Muscle of leg (tissue), 16 donors: ENCODE data around the gene RNASE8. TPM values are rescaled to one million over a fixed set of nuclear protein-coding genes. Genes with fewer than 3 reads are reported as not detected.
"Not testable (repeated sequence)": the region's sequence is repeated elsewhere in the genome, so short reads cannot be mapped to it uniquely, and the experiment has no call there.

Experiments used
- DNase-seq: peaks from one replicate; pipeline ENCODE4 v3.0.0; 2013
- H3K27ac ChIP-seq: one replicate; pipeline ENCODE4 v1.5.1; 2013; ENCODE audit warnings: mild to moderate bottlenecking, low read length, control low read depth
- H3K27me3 ChIP-seq: one replicate; pipeline ENCODE4 v1.6.1; 2013; ENCODE audit warnings: low read length; ENCODE audit not compliant: control insufficient read depth, insufficient read depth
- H3K36me3 ChIP-seq: one replicate; pipeline ENCODE4 v1.6.1; 2013; ENCODE audit warnings: low read length; ENCODE audit not compliant: control insufficient read depth, insufficient read depth
- H3K4me1 ChIP-seq: one replicate; pipeline ENCODE4 v1.6.1; 2013; ENCODE audit warnings: low read length; ENCODE audit not compliant: control insufficient read depth, insufficient read depth
- H3K4me3 ChIP-seq: one replicate; pipeline ENCODE4 v1.5.1; 2013; ENCODE audit warnings: low read length, control low read depth
- H3K9me3 ChIP-seq: replicated peaks from 2 replicates; pipeline ENCODE4 v1.6.1; 2013; ENCODE audit warnings: low read depth, low read length; ENCODE audit not compliant: control insufficient read depth
- WGBS: methylation state at CpG from one replicate; pipeline ENCODE4 v1.1.5; 2013; ENCODE audit warnings: missing lambda C conversion rate; ENCODE audit not compliant: insufficient coverage; 5-methylcytosine and 5-hydroxymethylcytosine counted together
- long read RNA-seq, 11 donors: transcript quantifications; one replicate each; lab custom pipeline, GENCODE V29; 2026
- polyA plus RNA-seq, 8 donors: library from polyadenylated mRNA; unstranded; fragments of 120-200 nt; gene quantifications; one replicate each; pipeline versions ENCODE4 v1.2.1 to v1.2.3, GENCODE V29; 2013; ENCODE audit warnings: inconsistent platforms in 1 of 8, low replicate concordance in 1 of 8; ENCODE audit not compliant: insufficient read length in 8 of 8, insufficient read depth in 1 of 8
- total RNA-seq: library from RNA; stranded (reverse); fragments of 120-200 nt; gene quantifications from one replicate; pipeline ENCODE4 v1.2.4, GENCODE V29; 2013

The RNASE8 gene, protein sequence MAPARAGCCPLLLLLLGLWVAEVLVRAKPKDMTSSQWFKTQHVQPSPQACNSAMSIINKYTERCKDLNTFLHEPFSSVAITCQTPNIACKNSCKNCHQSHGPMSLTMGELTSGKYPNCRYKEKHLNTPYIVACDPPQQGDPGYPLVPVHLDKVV
- total RNA-seq = not detected
- not detected for polyA plus RNA-seq
- long read RNA-seq, donor 1 = 0 reads
- long read RNA-seq, donor 2 = 0 reads
- long read RNA-seq, donor 3 = 0 reads
- long read RNA-seq, donor 4 = 0 reads
- long read RNA-seq, donor 5 = 0 reads
- long read RNA-seq, donor 6, partial matches to known transcripts = 0 of 1 reads
- long read RNA-seq, donor 6, other reads (novel, unspliced or antisense) = 0 of 1 reads
- long read RNA-seq, donor 7, partial matches to known transcripts = 0 of 2 reads
- long read RNA-seq, donor 7, other reads (novel, unspliced or antisense) = 0 of 2 reads
- long read RNA-seq, donor 8 = 0 reads
- long read RNA-seq, donor 9 = 0 reads
- long read RNA-seq, donor 10 = 0 reads
- long read RNA-seq, donor 11 = 0 reads

DNA sequence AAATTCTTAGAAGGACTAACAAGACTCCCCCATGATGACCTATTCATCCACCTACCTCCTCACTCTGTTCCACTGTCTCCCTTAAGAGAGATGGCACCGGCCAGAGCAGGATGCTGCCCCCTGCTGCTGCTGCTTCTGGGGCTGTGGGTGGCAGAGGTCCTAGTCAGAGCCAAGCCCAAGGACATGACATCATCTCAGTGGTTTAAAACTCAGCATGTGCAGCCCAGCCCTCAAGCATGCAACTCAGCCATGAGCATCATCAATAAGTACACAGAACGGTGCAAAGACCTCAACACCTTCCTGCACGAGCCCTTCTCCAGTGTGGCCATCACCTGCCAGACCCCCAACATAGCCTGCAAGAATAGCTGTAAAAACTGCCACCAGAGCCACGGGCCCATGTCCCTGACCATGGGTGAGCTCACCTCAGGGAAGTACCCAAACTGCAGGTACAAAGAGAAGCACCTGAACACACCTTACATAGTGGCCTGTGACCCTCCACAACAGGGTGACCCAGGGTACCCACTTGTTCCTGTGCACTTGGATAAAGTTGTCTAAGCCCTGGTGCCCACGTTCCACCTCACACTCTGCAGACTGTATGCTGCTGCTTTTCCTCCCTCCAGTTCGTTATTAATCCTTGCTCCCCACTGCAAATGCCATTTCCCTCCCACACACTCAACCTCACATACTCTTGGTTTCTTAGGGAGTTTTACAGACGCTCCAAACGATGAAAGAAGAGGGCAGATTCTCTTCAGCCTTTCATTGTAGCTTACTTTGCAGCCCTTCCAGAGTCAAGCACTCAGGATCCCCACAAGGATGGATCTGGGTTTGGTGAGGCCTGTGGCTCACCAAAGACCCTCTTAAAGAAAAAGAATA lies at the start of gene RNASE8:
Gene RNASE8, plus strand, starts transcription at position 20 of the 873 bp plus-strand sequence. Its CDS starts 71 bp downstream, at position 91.
- peaks cover 21% of the 10 kb centered on the region for H3K4me1 ChIP-seq
- no peak for DNase-seq
- H3K36me3 ChIP-seq = no peaks in the 10 kb centered on the region
- peaks cover 2% of the 10 kb centered on the region for H3K27me3 ChIP-seq
- WGBS = 57% methylated on average over 6 of the region's 8 CpGs
- H3K4me3 ChIP-seq = no peak within 1 kb of the TSS
- no peaks in the 10 kb centered on the region for H3K9me3 ChIP-seq
- H3K27ac ChIP-seq = no peak within 1 kb of the TSS

DNA sequence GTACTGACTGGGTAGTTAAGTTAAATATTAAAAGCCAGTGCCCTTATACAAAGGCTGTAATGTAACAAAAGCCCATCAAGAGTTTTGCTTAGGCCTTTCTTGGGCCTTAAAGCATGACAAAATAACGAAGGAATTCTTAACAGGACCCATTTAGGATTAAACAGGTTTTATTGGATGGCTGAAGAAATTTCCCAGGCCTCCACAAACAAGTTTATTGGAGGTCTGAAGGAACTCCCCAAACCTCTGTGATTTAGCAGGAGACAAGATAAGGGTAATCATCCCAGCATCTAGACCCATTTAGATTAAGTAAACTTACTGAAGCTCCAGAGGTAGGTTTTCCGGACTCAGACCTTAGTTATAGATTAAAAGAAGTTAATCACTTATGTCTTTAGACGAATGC lies 47.9 kb upstream of the RNASE8 start:
- not testable (repeated sequence) for H3K9me3 ChIP-seq, H3K27me3 ChIP-seq, H3K4me3 ChIP-seq, H3K27ac ChIP-seq, H3K4me1 ChIP-seq, DNase-seq, H3K36me3 ChIP-seq
- WGBS = no CpG with 5 or more reads among the region's 3 CpGs

DNA sequence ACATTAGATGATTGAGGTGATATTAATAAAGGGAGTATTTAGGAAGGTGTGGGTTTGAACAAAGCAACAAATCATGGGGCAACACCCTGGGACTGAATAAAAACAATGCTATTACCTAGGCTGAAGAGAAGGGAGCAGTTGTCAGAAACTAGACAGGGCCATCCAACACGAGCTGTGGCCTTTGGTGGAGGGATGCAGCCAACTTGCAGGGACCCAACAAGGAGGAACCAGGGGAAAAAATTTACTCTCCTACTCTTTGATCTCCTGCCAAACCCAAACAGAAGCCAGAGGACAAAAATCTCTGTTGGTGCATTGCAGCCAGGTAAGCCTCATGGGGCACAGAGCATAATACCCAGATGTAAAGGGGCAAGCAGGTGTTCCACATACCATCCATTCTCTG lies 46.5 kb upstream of the RNASE8 start:
- peaks cover 1% of the 10 kb centered on the region for H3K36me3 ChIP-seq
- no peak overlapping the region for H3K27ac ChIP-seq
- no CpG with 5 or more reads among the region's 1 CpG for WGBS
- no peaks in the 10 kb centered on the region for H3K27me3 ChIP-seq
- no peak overlapping the region for H3K4me3 ChIP-seq
- no peak for DNase-seq
- H3K9me3 ChIP-seq = no peaks in the 10 kb centered on the region
- peaks cover 8% of the 10 kb centered on the region for H3K4me1 ChIP-seq

DNA sequence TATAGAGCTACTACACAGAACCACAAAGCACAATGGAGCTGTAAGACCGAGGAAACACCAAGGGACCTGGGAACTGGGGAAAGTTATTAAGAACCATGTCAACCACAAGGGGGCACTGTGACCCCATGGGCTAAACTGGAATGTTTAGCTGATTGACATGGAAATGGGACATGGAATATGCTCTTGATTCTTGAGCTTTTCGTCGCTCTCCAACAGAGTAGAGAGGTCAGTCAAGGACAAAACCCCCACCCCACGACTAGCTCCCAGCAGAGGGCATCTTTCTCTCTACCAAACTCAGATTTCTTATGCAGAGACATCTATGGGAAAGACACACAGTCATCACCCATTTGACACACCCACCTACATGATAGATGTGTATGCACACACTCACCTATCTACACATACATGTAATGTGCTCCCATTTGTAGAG lies 42.8 kb upstream of the RNASE8 start:
- Histone ChIP-seq H3K9me3 (no peaks in the 10 kb centered on the region), H3K4me3 (no peak overlapping the region), H3K4me1 (peaks cover 8% of the 10 kb centered on the region), H3K27me3 (no peaks in the 10 kb centered on the region), H3K27ac (no peak overlapping the region), H3K36me3 (peaks cover 38% of the 10 kb centered on the region)
- peak; percentile 93 for DNase-seq
- WGBS = 0% methylated on average over 1 of the region's 4 CpGs

- no peak for DNase-seq
- H3K27ac ChIP-seq = no peak overlapping the region
- H3K4me1 ChIP-seq = peaks cover 8% of the 10 kb centered on the region
- 42% methylated on average over 5 of the region's 6 CpGs for WGBS
- H3K9me3 ChIP-seq = no peaks in the 10 kb centered on the region
- H3K36me3 ChIP-seq = peaks cover 41% of the 10 kb centered on the region
- no peaks in the 10 kb centered on the region for H3K27me3 ChIP-seq
- no peak overlapping the region for H3K4me3 ChIP-seq
Measured at GRCh38 chr14:21015312-21015711, 42.3 kb upstream of the RNASE8 start.

- Histone ChIP-seq H3K36me3 (peaks cover 54% of the 10 kb centered on the region), H3K27ac (no peak overlapping the region)
Measured at GRCh38 chr14:21016413-21017190, 41.0 kb upstream of the RNASE8 start.

DNA sequence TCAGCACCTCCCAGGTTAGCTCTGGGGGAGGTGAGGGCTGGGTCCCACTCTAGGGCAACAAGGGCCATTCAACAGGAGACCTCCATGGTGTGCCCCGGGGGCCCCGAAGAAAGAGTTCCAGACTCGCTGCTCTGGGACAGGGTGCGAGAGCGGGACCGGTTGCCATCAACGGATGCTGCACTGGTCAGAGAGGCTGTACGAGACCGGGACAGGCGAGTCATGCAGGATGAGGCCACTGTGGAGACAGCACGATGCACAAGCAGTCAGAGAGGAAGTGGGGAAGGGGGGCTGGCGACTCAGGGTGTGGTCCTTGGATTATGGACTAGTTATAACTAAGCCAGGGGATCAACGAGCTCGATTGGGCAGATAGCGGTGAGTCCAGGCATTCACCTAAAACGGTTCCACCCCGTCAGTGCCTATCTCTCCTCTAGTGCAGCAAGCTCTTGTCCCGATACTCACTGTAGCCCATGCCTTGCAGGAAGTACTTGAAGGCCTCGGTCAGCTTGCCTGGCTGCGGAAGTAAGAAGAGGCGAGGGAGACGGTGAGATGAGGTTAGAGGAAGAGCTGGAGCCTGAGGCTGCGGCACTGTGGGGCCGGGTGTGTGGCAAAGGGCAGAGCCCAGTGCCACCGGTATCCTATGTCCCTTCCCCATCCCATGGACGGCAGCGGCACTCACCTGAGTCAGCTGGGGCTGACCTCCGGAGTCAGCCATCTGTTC lies 39.9 kb upstream of the RNASE8 start:
- Histone ChIP-seq H3K4me1 (peaks cover 9% of the 10 kb centered on the region), H3K4me3 (no peak overlapping the region), H3K36me3 (peaks cover 62% of the 10 kb centered on the region), H3K27ac (no peak overlapping the region), H3K9me3 (no peaks in the 10 kb centered on the region), H3K27me3 (no peaks in the 10 kb centered on the region)
- whole genome bisulfite sequencing = 74% methylated on average over 21 of the region's 28 CpGs
- no peak for DNase-seq

More at GRCh38 chr14:21016413-21017190, 41.0 kb upstream of the RNASE8 start:
- H3K27me3 ChIP-seq = no peaks in the 10 kb centered on the region
- WGBS = 59% methylated on average over 3 of the region's 9 CpGs
- DNase-seq = no peak
- H3K4me1 ChIP-seq = peaks cover 8% of the 10 kb centered on the region
- no peak overlapping the region for H3K4me3 ChIP-seq
- no peaks in the 10 kb centered on the region for H3K9me3 ChIP-seq

- peaks cover 67% of the 10 kb centered on the region for H3K36me3 ChIP-seq
- H3K9me3 ChIP-seq = no peaks in the 10 kb centered on the region
- no peak overlapping the region for H3K27ac ChIP-seq
- no peak for DNase-seq
- peaks cover 15% of the 10 kb centered on the region for H3K4me1 ChIP-seq
- no peak overlapping the region for H3K4me3 ChIP-seq
- WGBS = 64% methylated on average over 4 of the region's 7 CpGs
- no peaks in the 10 kb centered on the region for H3K27me3 ChIP-seq
Measured at GRCh38 chr14:21018286-21018685, 39.3 kb upstream of the RNASE8 start.

DNA sequence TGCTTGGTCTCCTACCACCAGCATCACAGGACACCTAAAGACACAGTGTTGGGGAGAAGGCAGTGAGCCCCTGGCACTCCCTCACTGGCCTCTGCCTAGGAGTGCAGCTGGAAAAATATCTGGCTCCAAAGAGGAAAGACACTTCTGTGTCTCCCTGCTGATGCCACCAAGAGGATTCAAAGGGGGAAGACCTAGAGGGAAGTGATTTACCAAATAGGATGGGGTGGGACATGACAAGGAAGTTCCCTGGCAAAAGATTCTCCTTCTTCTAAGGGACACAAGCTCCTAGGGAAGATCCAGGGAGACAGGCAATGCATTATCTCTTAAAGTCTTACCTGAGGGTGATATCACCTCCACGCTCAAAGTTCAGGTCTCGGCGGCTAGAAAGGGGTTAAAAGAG lies 38.8 kb upstream of the RNASE8 start:
- Histone ChIP-seq H3K9me3 (no peaks in the 10 kb centered on the region), H3K36me3 (peaks cover 67% of the 10 kb centered on the region), H3K4me1 (peaks cover 20% of the 10 kb centered on the region), H3K27ac (no peak overlapping the region), H3K27me3 (no peaks in the 10 kb centered on the region), H3K4me3 (no peak overlapping the region)
- no peak for DNase-seq
- WGBS = no CpG with 5 or more reads among the region's 3 CpGs
